ENCODE data around the gene ZFP36L1.

The ZFP36L1 gene

DNA sequence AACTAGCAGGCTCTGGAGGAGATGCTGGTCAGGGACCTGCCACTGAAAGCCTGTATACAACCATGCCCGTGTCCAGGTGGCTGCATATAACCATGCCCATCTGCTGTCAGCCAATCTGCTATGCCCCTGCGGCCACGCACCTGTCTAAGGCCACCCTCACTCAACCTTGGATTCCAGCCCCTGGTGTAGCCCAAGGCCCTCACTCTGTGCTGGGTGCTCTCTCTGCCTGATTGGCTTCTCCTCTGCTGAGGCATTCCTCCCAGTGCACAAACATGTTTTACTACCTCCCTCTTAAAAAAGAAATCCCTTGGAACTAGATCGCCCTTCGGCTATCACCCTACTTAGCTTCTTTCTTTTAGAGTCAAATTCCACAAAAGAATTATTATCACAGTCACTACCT is 45.5 kb downstream of the ZFP36L1 start:
- TF ChIP-seq EP300 (IDR thresholded peaks at IDR 0.05; ENCODE audit: borderline replicate concordance) = no peak
- TF ChIP-seq, protein P1, sequence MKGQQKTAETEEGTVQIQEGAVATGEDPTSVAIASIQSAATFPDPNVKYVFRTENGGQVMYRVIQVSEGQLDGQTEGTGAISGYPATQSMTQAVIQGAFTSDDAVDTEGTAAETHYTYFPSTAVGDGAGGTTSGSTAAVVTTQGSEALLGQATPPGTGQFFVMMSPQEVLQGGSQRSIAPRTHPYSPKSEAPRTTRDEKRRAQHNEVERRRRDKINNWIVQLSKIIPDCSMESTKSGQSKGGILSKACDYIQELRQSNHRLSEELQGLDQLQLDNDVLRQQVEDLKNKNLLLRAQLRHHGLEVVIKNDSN (IDR thresholded peaks at IDR 0.05) = no peak
- no peak for TF ChIP-seq TCF12 (IDR thresholded peaks at IDR 0.05; ENCODE audit: low read depth)
- TF ChIP-seq, protein P2, sequence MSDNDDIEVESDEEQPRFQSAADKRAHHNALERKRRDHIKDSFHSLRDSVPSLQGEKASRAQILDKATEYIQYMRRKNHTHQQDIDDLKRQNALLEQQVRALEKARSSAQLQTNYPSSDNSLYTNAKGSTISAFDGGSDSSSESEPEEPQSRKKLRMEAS (IDR thresholded peaks at IDR 0.05) = no peak
- TF ChIP-seq CEBPB (IDR thresholded peaks at IDR 0.05) = no peak
- TF ChIP-seq FOXM1 (IDR thresholded peaks at IDR 0.05; ENCODE audit: borderline replicate concordance, low read depth) = no peak
- no peak for TF ChIP-seq RAD21 (IDR thresholded peaks at IDR 0.05; ENCODE audit: low read depth)
- no peak for TF ChIP-seq NFIC (IDR thresholded peaks at IDR 0.05)
- TF ChIP-seq, protein P3, sequence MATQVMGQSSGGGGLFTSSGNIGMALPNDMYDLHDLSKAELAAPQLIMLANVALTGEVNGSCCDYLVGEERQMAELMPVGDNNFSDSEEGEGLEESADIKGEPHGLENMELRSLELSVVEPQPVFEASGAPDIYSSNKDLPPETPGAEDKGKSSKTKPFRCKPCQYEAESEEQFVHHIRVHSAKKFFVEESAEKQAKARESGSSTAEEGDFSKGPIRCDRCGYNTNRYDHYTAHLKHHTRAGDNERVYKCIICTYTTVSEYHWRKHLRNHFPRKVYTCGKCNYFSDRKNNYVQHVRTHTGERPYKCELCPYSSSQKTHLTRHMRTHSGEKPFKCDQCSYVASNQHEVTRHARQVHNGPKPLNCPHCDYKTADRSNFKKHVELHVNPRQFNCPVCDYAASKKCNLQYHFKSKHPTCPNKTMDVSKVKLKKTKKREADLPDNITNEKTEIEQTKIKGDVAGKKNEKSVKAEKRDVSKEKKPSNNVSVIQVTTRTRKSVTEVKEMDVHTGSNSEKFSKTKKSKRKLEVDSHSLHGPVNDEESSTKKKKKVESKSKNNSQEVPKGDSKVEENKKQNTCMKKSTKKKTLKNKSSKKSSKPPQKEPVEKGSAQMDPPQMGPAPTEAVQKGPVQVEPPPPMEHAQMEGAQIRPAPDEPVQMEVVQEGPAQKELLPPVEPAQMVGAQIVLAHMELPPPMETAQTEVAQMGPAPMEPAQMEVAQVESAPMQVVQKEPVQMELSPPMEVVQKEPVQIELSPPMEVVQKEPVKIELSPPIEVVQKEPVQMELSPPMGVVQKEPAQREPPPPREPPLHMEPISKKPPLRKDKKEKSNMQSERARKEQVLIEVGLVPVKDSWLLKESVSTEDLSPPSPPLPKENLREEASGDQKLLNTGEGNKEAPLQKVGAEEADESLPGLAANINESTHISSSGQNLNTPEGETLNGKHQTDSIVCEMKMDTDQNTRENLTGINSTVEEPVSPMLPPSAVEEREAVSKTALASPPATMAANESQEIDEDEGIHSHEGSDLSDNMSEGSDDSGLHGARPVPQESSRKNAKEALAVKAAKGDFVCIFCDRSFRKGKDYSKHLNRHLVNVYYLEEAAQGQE (IDR thresholded peaks at IDR 0.05; ENCODE audit: low read depth) = no peak

DNA sequence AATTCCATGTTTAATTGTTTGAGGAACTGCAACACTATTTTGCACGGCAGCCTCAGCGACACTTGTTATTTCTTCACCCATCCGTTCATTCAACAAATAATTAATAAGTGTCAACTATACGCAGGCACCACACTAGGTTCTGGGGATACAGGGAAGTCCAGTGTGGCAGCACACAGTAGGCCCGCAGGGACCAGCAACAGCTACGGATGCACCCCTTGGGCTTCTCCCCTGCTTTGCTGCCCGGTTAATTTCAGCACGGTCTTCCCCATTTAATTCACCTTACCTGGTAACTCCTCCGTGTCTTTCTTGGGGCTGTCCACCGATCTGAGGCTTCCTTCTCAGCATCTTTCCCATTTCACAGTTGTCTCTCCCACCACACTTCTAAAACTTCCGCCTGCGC is 48.3 kb downstream of the ZFP36L1 start:
- TF ChIP-seq, protein P2 (IDR thresholded peaks at IDR 0.05) = no peak
- TF ChIP-seq EP300 (IDR thresholded peaks at IDR 0.05; ENCODE audit: borderline replicate concordance) = no peak
- TF ChIP-seq, protein P3 (IDR thresholded peaks at IDR 0.05; ENCODE audit: low read depth) = no peak
- TF ChIP-seq YY1 (IDR thresholded peaks at IDR 0.05; ENCODE audit: low read depth) = no peak
- no peak for TF ChIP-seq EGR1 (IDR thresholded peaks at IDR 0.05)
- no peak for TF ChIP-seq TCF12 (IDR thresholded peaks at IDR 0.05; ENCODE audit: low read depth)
- no peak for TF ChIP-seq FOXM1 (IDR thresholded peaks at IDR 0.05; ENCODE audit: borderline replicate concordance, low read depth)
- TF ChIP-seq, protein P1 (IDR thresholded peaks at IDR 0.05) = no peak
- no peak for TF ChIP-seq CEBPB (IDR thresholded peaks at IDR 0.05)
- TF ChIP-seq ZBTB7A (IDR thresholded peaks at IDR 0.05; ENCODE audit: low read depth) = no peak
- no peak for TF ChIP-seq TEAD4 (IDR thresholded peaks at IDR 0.05)
- TF ChIP-seq TAF1 (IDR thresholded peaks at IDR 0.05; ENCODE audit: low read depth) = no peak
- no peak for TF ChIP-seq CREB1 (IDR thresholded peaks at IDR 0.05; ENCODE audit: low read depth)
- no peak for TF ChIP-seq RAD21 (IDR thresholded peaks at IDR 0.05; ENCODE audit: low read depth)
- TF ChIP-seq NFIC (IDR thresholded peaks at IDR 0.05) = no peak

DNA sequence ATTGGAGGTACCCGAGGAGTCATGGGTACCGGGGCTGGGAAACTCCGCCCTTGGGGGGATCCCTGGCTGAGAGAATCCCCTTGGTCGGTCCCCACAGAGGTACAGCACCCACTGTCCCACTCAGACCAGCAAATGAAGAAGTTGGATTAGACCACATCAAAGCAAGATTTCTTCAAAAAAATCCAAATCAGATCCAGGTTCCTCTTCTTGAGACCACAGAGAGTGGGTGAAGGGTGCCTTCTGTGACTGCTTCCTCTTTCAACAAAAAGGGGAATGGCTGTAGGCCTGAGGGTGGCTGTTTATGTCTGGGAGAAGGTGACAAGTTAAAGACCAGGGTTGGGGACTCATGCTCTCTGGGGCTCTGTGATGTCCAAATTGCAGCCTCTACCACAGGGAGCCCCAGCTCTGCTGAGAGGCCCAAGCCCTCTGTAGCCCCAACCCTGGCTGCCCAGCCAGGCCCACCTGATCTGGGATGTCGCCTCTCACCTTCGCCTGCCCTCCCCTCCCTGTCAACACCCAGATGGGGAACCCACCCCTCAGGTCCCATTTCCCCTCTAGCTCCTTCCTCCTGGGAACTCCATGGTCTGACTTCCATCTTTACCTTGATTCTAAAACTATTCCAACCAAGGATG is 50.9 kb downstream of the ZFP36L1 start:
- TF ChIP-seq CEBPB (IDR thresholded peaks at IDR 0.05) (no peak), TAF1 (IDR thresholded peaks at IDR 0.05; ENCODE audit: low read depth) (no peak), CREB1 (IDR thresholded peaks at IDR 0.05; ENCODE audit: low read depth) (no peak), EGR1 (IDR thresholded peaks at IDR 0.05) (no peak), NFIC (IDR thresholded peaks at IDR 0.05) (no peak), YY1 (IDR thresholded peaks at IDR 0.05; ENCODE audit: low read depth) (no peak), EP300 (IDR thresholded peaks at IDR 0.05; ENCODE audit: borderline replicate concordance) (no peak), TEAD4 (IDR thresholded peaks at IDR 0.05) (no peak)
- TF ChIP-seq, protein P1 (IDR thresholded peaks at IDR 0.05) = no peak
- TF ChIP-seq, protein P2 (IDR thresholded peaks at IDR 0.05) = no peak

DNA sequence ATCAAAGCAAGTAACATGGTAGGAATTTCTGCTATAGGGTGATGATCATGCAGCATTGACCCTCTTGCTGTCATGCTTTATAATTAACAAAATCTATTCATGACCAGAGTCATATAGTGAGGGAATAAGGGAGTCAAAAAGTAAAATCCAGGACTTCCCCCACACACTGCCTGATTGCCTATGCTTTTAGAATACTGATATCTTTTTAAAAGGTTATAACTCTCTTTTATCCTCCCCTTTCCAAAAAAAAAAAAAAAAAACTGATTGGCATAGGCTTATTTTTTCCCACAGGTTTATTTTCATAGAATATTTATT is 51.4 kb downstream of the ZFP36L1 start:
- TF ChIP-seq, protein P2 (IDR thresholded peaks at IDR 0.05) = no peak
- TF ChIP-seq TCF12 (IDR thresholded peaks at IDR 0.05; ENCODE audit: low read depth) = no peak
- no peak for TF ChIP-seq YY1 (IDR thresholded peaks at IDR 0.05; ENCODE audit: low read depth)
- no peak for TF ChIP-seq EP300 (IDR thresholded peaks at IDR 0.05; ENCODE audit: borderline replicate concordance)
- TF ChIP-seq, protein P3 (IDR thresholded peaks at IDR 0.05; ENCODE audit: low read depth) = no peak
- TF ChIP-seq NFIC (IDR thresholded peaks at IDR 0.05) = no peak
- TF ChIP-seq, protein P1 (IDR thresholded peaks at IDR 0.05) = no peak
- TF ChIP-seq EGR1 (IDR thresholded peaks at IDR 0.05) = no peak
- TF ChIP-seq ZBTB7A (IDR thresholded peaks at IDR 0.05; ENCODE audit: low read depth) = no peak
- no peak for TF ChIP-seq FOXM1 (IDR thresholded peaks at IDR 0.05; ENCODE audit: borderline replicate concordance, low read depth)
- no peak for TF ChIP-seq RAD21 (IDR thresholded peaks at IDR 0.05; ENCODE audit: low read depth)
- TF ChIP-seq TAF1 (IDR thresholded peaks at IDR 0.05; ENCODE audit: low read depth) = no peak
- no peak for TF ChIP-seq CREB1 (IDR thresholded peaks at IDR 0.05; ENCODE audit: low read depth)
- no peak for TF ChIP-seq CEBPB (IDR thresholded peaks at IDR 0.05)

All from Ishikawa (cell line).